Fibroblast of pulmonary artery (primary cell): ENCODE results near the gene NEK9.
A peak's percentile ranks its signal among the peaks of the same experiment; 100 is the strongest.
"Not testable (repeated sequence)": the region's sequence is repeated elsewhere in the genome, so short reads cannot be mapped to it uniquely, and the experiment has no call there.

Experiments
- DNase-seq: peaks from one replicate; pipeline ENCODE4 v3.0.0-alpha.2; 2010; ENCODE audit warnings: low read depth
- H3K4me3 ChIP-seq: replicated peaks from 2 replicates; pipeline ENCODE4 v1.5.1; 2011; ENCODE audit warnings: low read depth, mild to moderate bottlenecking, control low read depth, low read length, moderate library complexity
- TF ChIP-seq, protein P1 (sequence below): IDR thresholded peaks from 2 replicates; pipeline ENCODE4 v1.5.1; 2011; ENCODE audit warnings: mild to moderate bottlenecking, control low read depth, low read length, inconsistent platforms; ENCODE audit errors: missing control alignments

NEK9 gene

DNA sequence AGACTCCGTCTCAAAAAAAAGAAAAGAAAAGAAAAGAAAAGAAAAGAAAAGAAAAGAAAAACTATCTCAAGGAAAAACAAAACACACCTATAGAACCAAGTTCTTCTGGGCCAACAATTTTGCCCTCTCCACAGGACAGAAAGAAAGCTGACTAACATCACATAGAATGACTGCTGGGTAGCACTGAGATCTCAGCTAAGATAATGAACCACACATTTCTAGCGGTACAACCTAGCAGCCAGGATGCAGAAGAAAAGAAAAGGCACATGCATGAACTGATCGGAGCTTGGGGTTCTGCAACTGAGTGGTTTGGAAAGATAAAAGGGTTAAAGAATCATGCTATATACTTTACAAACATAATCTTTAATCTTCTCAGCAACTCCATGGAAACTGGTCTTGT is 30.1 kb upstream of the NEK9 start:
- no peak overlapping the region for H3K4me3 ChIP-seq
- DNase-seq: no peak
- TF ChIP-seq, protein P1, sequence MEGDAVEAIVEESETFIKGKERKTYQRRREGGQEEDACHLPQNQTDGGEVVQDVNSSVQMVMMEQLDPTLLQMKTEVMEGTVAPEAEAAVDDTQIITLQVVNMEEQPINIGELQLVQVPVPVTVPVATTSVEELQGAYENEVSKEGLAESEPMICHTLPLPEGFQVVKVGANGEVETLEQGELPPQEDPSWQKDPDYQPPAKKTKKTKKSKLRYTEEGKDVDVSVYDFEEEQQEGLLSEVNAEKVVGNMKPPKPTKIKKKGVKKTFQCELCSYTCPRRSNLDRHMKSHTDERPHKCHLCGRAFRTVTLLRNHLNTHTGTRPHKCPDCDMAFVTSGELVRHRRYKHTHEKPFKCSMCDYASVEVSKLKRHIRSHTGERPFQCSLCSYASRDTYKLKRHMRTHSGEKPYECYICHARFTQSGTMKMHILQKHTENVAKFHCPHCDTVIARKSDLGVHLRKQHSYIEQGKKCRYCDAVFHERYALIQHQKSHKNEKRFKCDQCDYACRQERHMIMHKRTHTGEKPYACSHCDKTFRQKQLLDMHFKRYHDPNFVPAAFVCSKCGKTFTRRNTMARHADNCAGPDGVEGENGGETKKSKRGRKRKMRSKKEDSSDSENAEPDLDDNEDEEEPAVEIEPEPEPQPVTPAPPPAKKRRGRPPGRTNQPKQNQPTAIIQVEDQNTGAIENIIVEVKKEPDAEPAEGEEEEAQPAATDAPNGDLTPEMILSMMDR: no peak

- no peak overlapping the region for H3K4me3 ChIP-seq
- TF ChIP-seq, protein P1: no peak
- DNase-seq: no peak
Observed at GRCh38 chr14:75156111-75156510, 29.3 kb upstream of the NEK9 start.

DNA sequence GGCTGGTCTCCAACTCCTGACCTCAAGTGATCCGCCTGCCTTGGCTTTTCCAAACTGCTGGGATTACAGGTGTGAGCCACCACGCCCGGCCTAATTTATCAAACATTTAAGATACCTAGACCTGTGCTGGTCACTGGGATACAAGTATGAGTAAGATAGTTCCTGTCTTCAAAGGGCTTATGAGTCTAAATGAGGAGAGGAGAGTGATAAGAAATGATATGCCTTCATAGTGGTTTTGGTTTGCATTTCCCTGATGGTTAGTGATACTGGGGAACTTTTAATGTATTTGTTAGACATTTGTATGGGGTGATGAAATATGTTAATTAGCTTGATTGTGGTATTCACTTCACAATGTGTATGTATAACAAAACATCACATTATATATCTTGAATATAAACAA is 28.3 kb upstream of the NEK9 start:
- no peak for DNase-seq
- H3K4me3 ChIP-seq: no peak overlapping the region
- TF ChIP-seq, protein P1: no peak

DNA sequence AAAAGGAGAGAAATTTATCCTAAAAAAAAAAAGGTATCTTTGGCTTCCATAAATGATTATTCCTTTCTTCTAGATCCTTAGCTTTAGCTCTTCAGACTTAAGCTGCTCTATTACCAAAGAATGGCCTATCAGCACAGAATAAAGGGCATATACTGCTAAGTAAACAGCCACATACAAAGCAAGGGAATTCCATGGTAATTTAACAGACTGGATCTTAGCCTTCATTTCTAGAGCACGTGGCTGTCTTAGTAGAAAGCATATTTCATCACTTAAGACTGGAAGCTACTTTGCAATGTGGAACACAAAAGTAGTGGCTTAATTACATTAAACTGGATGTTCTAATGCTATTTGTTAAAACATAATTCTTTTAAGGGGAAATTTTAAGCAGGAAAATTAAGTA is 26.4 kb upstream of the NEK9 start:
- H3K4me3 ChIP-seq: no peak overlapping the region
- DNase-seq: no peak
- TF ChIP-seq, protein P1: no peak

- H3K4me3 ChIP-seq: no peak overlapping the region
- no peak for DNase-seq
- TF ChIP-seq, protein P1: no peak
Observed at GRCh38 chr14:75151851-75152250, 25.0 kb upstream of the NEK9 start.

GRCh38 chr14:75150637-75151036 is 23.8 kb upstream of the NEK9 start:
- not testable (repeated sequence) for DNase-seq

GRCh38 chr14:75150150-75150549 is 23.3 kb upstream of the NEK9 start:
- H3K4me3 ChIP-seq: no peak overlapping the region
- TF ChIP-seq, protein P1: no peak
- peak; percentile 64 for DNase-seq

More at GRCh38 chr14:75150637-75151036, 23.8 kb upstream of the NEK9 start:
- not testable (repeated sequence) for H3K4me3 ChIP-seq

DNA sequence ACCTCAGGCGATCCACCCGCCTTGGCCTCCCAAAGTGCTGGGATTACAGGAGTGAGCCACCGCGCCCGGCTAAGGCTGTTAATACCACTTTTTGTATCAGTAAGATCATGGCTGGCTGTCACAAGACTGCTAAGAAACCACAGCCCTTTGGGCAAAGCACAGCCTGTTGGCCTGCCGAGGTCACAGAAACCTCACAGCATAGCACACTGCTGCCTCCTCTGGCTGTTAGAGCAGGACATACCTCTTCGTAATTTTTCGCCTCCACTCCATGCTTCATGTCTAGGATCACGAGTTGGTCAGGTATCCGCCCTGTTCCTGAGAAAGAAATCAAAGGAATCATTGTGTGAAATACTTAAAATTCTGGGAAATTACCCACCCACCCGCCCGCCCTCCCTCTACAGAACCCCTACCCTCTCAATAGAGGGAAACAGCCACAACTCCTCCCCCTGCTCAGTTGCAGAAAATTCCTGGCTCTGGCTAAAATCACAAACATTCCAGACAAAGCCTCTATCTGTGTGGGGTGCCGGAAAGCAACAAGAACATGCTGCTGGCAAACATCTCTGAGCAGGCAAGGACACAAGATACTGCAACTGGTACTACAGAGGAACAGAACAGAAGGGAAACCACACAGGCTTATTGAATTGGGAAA is 20.7 kb upstream of the NEK9 start:
- DNase-seq: peak; percentile 98
- H3K4me3 ChIP-seq: no peak overlapping the region
- TF ChIP-seq, protein P1: peak; percentile 75
